ENCODE measurements around the gene PRG2. TPM values are rescaled to one million over a fixed set of nuclear protein-coding genes. Genes with fewer than 3 reads are reported as not detected.

PRG2 gene, protein sequence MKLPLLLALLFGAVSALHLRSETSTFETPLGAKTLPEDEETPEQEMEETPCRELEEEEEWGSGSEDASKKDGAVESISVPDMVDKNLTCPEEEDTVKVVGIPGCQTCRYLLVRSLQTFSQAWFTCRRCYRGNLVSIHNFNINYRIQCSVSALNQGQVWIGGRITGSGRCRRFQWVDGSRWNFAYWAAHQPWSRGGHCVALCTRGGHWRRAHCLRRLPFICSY
- under 1 TPM in 3 of 4 donors, not detected in 1; 0.22 to 0.94 (median 0.71) TPM for total RNA-seq

DNA sequence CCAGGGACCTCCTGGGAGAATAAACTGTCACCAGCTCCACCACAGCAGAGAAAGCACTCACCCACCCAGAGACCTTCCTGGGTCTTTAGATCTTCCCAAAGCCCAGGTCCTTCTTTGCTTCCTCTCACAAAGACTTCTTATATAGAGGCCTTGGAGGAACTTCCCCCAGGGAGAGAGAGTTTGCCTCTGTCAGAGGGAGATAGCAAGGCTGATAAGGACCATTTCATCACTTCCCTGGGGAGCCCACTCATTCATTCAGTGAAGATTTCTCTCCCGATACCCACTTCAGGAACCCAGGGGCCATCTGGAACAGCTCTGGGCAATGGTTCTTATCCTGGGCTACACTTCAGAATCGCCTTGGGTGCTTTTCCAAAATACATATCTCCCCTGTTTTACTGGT is at the start of gene PRG2:
Gene PRG2 (minus strand): TSS at position 116 of the 400 bp plus-strand sequence. CDS start 706 bp downstream, outside the sequence.
- H3K4me3 ChIP-seq (replicated peaks in 1 of 3): no peak within 1 kb of the TSS
- no peaks in the 10 kb centered on the region for H3K9me3 ChIP-seq
- no peak within 1 kb of the TSS for H3K27ac ChIP-seq
- WGBS, 2 donors: 90 to 96% methylated on average over 2 of the region's 2 CpGs
- intact Hi-C loops (cut with DNase I): no loop called here
- TF ChIP-seq, protein P1, sequence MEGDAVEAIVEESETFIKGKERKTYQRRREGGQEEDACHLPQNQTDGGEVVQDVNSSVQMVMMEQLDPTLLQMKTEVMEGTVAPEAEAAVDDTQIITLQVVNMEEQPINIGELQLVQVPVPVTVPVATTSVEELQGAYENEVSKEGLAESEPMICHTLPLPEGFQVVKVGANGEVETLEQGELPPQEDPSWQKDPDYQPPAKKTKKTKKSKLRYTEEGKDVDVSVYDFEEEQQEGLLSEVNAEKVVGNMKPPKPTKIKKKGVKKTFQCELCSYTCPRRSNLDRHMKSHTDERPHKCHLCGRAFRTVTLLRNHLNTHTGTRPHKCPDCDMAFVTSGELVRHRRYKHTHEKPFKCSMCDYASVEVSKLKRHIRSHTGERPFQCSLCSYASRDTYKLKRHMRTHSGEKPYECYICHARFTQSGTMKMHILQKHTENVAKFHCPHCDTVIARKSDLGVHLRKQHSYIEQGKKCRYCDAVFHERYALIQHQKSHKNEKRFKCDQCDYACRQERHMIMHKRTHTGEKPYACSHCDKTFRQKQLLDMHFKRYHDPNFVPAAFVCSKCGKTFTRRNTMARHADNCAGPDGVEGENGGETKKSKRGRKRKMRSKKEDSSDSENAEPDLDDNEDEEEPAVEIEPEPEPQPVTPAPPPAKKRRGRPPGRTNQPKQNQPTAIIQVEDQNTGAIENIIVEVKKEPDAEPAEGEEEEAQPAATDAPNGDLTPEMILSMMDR (IDR thresholded peaks at IDR 0.05): no peak
- TF ChIP-seq POLR2A (IDR thresholded peaks at IDR 0.05): no peak
- no peaks in the 10 kb centered on the region for H3K36me3 ChIP-seq
- H3K27me3 ChIP-seq: no peaks in the 10 kb centered on the region
- H3K4me1 ChIP-seq: no peaks in the 10 kb centered on the region
- DNase-seq: no peak

DNA sequence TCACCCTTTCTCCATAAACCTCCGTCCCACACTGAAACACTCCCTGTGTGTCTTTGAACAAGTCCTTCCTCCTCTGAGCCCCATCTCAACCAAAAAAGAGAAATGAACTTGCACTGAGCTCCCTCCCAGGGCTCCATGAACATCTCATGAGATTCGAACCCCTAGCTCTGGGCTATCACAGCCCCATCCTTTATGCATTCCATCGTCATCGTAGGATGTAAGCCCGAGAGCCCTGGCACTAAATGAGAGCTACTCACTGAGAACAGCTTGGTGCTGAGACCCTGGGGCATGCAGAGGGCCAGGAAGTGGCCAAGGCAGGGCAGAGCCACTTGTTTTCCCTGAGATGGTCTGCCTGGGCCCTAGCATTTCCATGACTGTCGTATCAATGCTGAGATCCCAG is 49.3 kb upstream of the PRG2 start:
- intact Hi-C loops (cut with DNase I): no loop called here
- no peaks in the 10 kb centered on the region for H3K36me3 ChIP-seq
- 79 to 81% methylated on average over 6 of the region's 6 CpGs for WGBS, 2 donors
- TF ChIP-seq, protein P1 (IDR thresholded peaks at IDR 0.05): no peak
- peak overlapping the region; percentile 82 to 89 (median 89) for H3K27ac ChIP-seq
- no peaks in the 10 kb centered on the region for H3K27me3 ChIP-seq
- H3K4me1 ChIP-seq: peaks cover 55 to 56% of the 10 kb centered on the region in 2 donors
- no peak overlapping the region for H3K4me3 ChIP-seq (replicated peaks in 1 of 3)
- H3K9me3 ChIP-seq: no peaks in the 10 kb centered on the region
- DNase-seq: no peak

DNA sequence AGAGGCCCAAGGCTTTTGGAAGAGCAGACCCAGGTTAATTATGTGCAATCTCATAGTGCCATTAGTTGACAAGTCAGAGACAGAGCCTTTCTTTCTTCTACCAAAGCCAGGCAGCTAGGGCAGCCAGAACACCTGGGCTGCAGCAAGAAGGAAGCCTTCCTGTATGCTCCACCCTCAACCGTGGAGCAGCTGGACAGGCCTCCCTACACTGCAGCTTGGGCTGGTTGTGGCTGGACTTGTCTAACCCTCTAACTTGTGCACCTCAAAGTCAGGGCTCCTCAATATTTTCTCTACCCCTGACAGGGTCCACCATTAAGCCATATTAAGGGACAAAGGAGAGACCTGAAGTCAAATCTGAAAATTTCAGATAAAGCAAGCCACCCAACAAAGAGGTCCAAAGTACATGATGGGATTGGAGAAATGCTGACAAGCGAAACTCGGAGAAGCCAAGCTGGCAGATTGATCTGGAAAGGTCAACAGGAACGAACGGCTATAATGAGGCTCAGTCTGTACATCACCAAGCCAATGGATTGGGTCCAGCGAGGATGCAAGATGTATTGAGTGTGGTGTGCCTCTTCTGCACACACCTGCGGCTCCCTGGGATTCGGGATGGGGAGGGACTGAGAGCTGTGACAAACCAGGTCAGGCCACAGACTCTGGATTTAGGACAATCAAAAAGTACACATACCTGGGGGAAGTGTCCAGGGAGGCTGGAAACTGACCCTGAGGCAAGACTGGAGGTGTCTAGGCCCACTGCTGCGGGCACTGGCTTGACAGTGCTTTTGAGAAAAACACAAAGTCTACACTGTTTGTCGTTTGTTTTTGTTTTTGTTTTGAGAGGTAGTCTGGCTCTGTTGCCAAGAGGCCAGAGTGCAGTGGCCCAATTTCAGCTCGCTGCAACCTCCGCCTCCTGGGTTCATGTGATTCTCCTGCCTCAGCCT is 48.2 kb upstream of the PRG2 start:
- Histone ChIP-seq H3K4me1 (peaks cover 64 to 65% of the 10 kb centered on the region in 2 donors), H3K4me3 (replicated peaks in 1 of 3) (no peak overlapping the region), H3K9me3 (no peaks in the 10 kb centered on the region), H3K27me3 (no peaks in the 10 kb centered on the region), H3K36me3 (no peaks in the 10 kb centered on the region), H3K27ac (peak overlapping the region; percentile 12 to 89 (median 82))
- no peak for TF ChIP-seq POLR2A (IDR thresholded peaks at IDR 0.05)
- TF ChIP-seq, protein P1 (IDR thresholded peaks at IDR 0.05): no peak
- WGBS, 2 donors: 83 to 85% methylated on average over 12 of the region's 12 CpGs
- DNase-seq: no peak
- intact Hi-C loops (cut with DNase I): no loop called here

DNA sequence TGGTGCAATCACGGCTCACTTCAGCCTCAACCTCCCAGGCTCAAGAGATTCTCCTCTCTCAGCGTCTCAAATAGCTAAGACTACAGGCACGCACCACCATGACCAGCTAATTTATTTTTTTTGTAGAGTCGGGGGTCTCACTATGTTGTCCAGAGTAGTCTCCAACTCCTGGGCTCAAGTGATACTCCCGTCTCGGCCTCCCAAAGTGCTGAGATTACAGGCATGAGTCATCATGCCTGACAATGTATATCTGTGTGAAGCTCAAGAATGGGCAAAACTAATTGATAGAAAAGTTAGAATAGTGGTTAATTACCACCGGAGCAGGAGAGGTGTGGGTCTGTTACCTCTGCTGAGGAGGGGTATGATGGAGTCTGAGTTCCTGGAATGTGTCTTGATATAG is 45.6 kb upstream of the PRG2 start:
- DNase-seq: no peak
- H3K27me3 ChIP-seq: no peaks in the 10 kb centered on the region
- TF ChIP-seq POLR2A (IDR thresholded peaks at IDR 0.05): no peak
- TF ChIP-seq, protein P1 (IDR thresholded peaks at IDR 0.05): no peak
- H3K36me3 ChIP-seq: no peaks in the 10 kb centered on the region
- H3K9me3 ChIP-seq: no peaks in the 10 kb centered on the region
- intact Hi-C loops (cut with DNase I): no loop called here
- WGBS, 2 donors: 83 to 89% methylated on average over 7 of the region's 7 CpGs
- H3K4me1 ChIP-seq: peaks cover 66 to 73% of the 10 kb centered on the region in 2 donors
- H3K27ac ChIP-seq: peak overlapping the region; percentile 78 to 89 (median 89)
- no peak overlapping the region for H3K4me3 ChIP-seq (replicated peaks in 1 of 3)
